ENCODE results near the gene RAB17.

- TF ChIP-seq EP300 (IDR thresholded peaks at IDR 0.05) (no peak), POLR2A (IDR thresholded peaks at IDR 0.05) (no peak)
These were observed 16.7 kb downstream of the RAB17 start for GRCh38 chr2:237573721-237574415.
